ENCODE results near the gene PEAK3. TPM values are rescaled to one million over a fixed set of nuclear protein-coding genes. Genes with fewer than 3 reads are reported as not detected.

The PEAK3 gene
- total and polyA plus RNA-seq, 10 of the 15 experiments (the other 5 are each of a cell fraction or from before 2014, with no cell fraction given): 0.03 to 0.10 (median 0.05) TPM; not detected in 7

GRCh38 chr19:2237051-2237868 lies 44.7 kb downstream of the PEAK3 start:
- RAD21 ChIA-PET (ENCODE audit: unreplicated experiment): interaction anchor here (0.6 to 4.2 kb wide), 8 partner anchors 16 to 157 kb away, joined by 3 to 72 read pairs (median 5); no protein-coding TSS in a partner anchor
- CTCF ChIA-PET: interaction anchor here (0.9 to 4.7 kb wide), 9 partner anchors 24 to 340 kb away, joined by 3 to 130 read pairs (median 5); no protein-coding TSS in a partner anchor
- Histone ChIP-seq H4K20me1 (ENCODE audit: control insufficient read depth, insufficient read depth) (peaks cover 23% of the 10 kb centered on the region), H3K36me3 (ENCODE audit: control insufficient read depth in 2 of 2, insufficient read depth in 2 of 2, low read length in 1 of 2) (peaks cover 10 to 13% of the 10 kb centered on the region in 2 experiments; a peak in 3 of 4 replicates), H3K4me2 (ENCODE audit: control insufficient read depth, insufficient read depth) (peak overlapping the region; percentile 88), H3K79me2 (ENCODE audit: control insufficient read depth, insufficient read depth, low read length) (peaks cover 88% of the 10 kb centered on the region), H3K27me3 (replicated peaks in 1 of 2; ENCODE audit: control insufficient read depth in 2 of 2, insufficient read depth in 2 of 2, low read length in 1 of 2) (no peaks in the 10 kb centered on the region), H2AFZ (ENCODE audit: control insufficient read depth, low read depth, low read length) (peak overlapping the region; percentile 53), H3K27ac (ENCODE audit: control insufficient read depth, insufficient read depth) (peak overlapping the region; percentile 94), H3K4me3 (peak overlapping the region; percentile 81), H3K4me1 (ENCODE audit: control insufficient read depth, insufficient read depth, low read length) (peaks cover 24% of the 10 kb centered on the region), H3K9ac (ENCODE audit: control insufficient read depth, insufficient read depth, low read length) (peak overlapping the region; percentile 80), H3K9me3 (replicated peaks; ENCODE audit: control insufficient read depth, insufficient read depth, low read length) (no peaks in the 10 kb centered on the region)
- ATAC-seq (no peak), FAIRE-seq (no peak), DNase-seq (ENCODE audit: low read depth, low spot score) (no peak)
- SMC1A ChIA-PET (ENCODE audit: uncharacterized antibody, unreplicated experiment): interaction anchor here (0.6 to 4.3 kb wide), 13 partner anchors 22 to 399 kb away, joined by 3 to 46 read pairs (median 9); no protein-coding TSS in a partner anchor
- TF ChIP-seq, protein P1, sequence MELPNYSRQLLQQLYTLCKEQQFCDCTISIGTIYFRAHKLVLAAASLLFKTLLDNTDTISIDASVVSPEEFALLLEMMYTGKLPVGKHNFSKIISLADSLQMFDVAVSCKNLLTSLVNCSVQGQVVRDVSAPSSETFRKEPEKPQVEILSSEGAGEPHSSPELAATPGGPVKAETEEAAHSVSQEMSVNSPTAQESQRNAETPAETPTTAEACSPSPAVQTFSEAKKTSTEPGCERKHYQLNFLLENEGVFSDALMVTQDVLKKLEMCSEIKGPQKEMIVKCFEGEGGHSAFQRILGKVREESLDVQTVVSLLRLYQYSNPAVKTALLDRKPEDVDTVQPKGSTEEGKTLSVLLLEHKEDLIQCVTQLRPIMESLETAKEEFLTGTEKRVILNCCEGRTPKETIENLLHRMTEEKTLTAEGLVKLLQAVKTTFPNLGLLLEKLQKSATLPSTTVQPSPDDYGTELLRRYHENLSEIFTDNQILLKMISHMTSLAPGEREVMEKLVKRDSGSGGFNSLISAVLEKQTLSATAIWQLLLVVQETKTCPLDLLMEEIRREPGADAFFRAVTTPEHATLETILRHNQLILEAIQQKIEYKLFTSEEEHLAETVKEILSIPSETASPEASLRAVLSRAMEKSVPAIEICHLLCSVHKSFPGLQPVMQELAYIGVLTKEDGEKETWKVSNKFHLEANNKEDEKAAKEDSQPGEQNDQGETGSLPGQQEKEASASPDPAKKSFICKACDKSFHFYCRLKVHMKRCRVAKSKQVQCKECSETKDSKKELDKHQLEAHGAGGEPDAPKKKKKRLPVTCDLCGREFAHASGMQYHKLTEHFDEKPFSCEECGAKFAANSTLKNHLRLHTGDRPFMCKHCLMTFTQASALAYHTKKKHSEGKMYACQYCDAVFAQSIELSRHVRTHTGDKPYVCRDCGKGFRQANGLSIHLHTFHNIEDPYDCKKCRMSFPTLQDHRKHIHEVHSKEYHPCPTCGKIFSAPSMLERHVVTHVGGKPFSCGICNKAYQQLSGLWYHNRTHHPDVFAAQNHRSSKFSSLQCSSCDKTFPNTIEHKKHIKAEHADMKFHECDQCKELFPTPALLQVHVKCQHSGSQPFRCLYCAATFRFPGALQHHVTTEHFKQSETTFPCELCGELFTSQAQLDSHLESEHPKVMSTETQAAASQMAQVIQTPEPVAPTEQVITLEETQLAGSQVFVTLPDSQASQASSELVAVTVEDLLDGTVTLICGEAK (IDR thresholded peaks at IDR 0.05; ENCODE audit: borderline replicate concordance): 0 out of 2 replicates have a peak, but pooled peaks have one; percentile 23
- 0 out of 2 replicates have a peak, but pooled peaks have one; percentile 5 for TF ChIP-seq SMAD5 (IDR thresholded peaks at IDR 0.05; ENCODE audit: low read depth)
- TF ChIP-seq MLLT1 (IDR thresholded peaks at IDR 0.05): peak; percentile 94
- peak; percentile 37; the same call in 1 of the 2 replicates for TF ChIP-seq POLR2A (IDR thresholded peaks at IDR 0.05; ENCODE audit: low read depth, low read length)
- no peak for TF ChIP-seq ZSCAN29 (IDR thresholded peaks at IDR 0.05)
- TF ChIP-seq SUZ12 (IDR thresholded peaks at IDR 0.05; ENCODE audit: unreplicated experiment): no peak
- in situ Hi-C loops (cut with MboI) (loop anchor here (5.0 kb wide), 1 partner anchor 35 kb away; no protein-coding TSS in a partner anchor), intact Hi-C loops (cut with micrococcal nuclease; ENCODE audit: unreplicated experiment) (loop anchor here (5.0 to 10.0 kb wide), 3 partner anchors 90 to 155 kb away; partner anchors contain the start of genes IZUMO4, LSM7, MOB3A and SPPL2B)
- 15% methylated on average over 36 of the region's 43 CpGs for WGBS (ENCODE audit: insufficient coverage, insufficient replicate concordance, low lambda C conversion rate, missing lambda C conversion rate)
- BruUV-seq (replicated peaks): TSS peak; percentile 65
- POLR2A ChIA-PET: interaction anchor here (0.5 to 4.0 kb wide), 11 partner anchors 18 to 1615 kb away, joined by 3 to 54 read pairs (median 4); partner anchors contain the start of genes FAM174C and LSM7
